OCI-LY1 (cell line): ENCODE results near the gene FAM111A.

Experiments
- H2AFZ ChIP-seq: fragments of 200-600 bp; sonication (generic), shearing (Covaris generic); 2 replicates; pipeline ENCODE4 v1.6.0; 2014; ENCODE audit warnings: antibody characterized with exemption, mild to moderate bottlenecking, low read length
- H3F3A ChIP-seq: fragments of 200-600 bp; sonication (generic), shearing (Covaris generic); 2 replicates; pipeline ENCODE4 v1.6.0; 2014; ENCODE audit warnings: mild to moderate bottlenecking, antibody characterized with exemption, low read length, moderate library complexity; ENCODE audit not compliant: insufficient read depth
- H3K27ac ChIP-seq: fragments of 200-600 bp; sonication (generic); 2 replicates; pipeline ENCODE4 v1.5.1; 2014; ENCODE audit warnings: low read length, mixed run types, mild to moderate bottlenecking, low read depth; ENCODE audit not compliant: poor library complexity, severe bottlenecking
- H3K27me3 ChIP-seq: fragments of 200-600 bp; sonication (generic); 2 replicates; pipeline ENCODE4 v1.6.0; 2014; ENCODE audit warnings: antibody characterized with exemption, mild to moderate bottlenecking, low read length, moderate library complexity; ENCODE audit not compliant: insufficient read depth
- H3K36me3 ChIP-seq: fragments of 200-600 bp; sonication (generic); 2 replicates; pipeline ENCODE4 v1.6.1; 2014; ENCODE audit warnings: mild to moderate bottlenecking, antibody characterized with exemption, low read length, moderate library complexity, mixed read lengths; ENCODE audit not compliant: insufficient read depth
- H3K4me1 ChIP-seq: fragments of 200-600 bp; sonication (generic); 2 replicates; pipeline ENCODE4 v1.5.1; 2014; ENCODE audit warnings: mild to moderate bottlenecking, low read length, moderate library complexity; ENCODE audit not compliant: insufficient read depth, severe bottlenecking
- H3K4me2 ChIP-seq: fragments of 200-600 bp; sonication (generic), shearing (Covaris generic); 2 replicates; pipeline ENCODE4 v1.6.1; 2014; ENCODE audit warnings: low read length
- H3K4me3 ChIP-seq: fragments of 200-600 bp; sonication (generic); 2 replicates; pipeline ENCODE4 v1.5.1; 2014; ENCODE audit warnings: low read length, low read depth, mild to moderate bottlenecking, mixed read lengths; ENCODE audit not compliant: poor library complexity, severe bottlenecking
- H3K79me2 ChIP-seq: fragments of 200-600 bp; shearing (Covaris generic); 2 replicates; pipeline ENCODE4 v1.6.1; 2016; ENCODE audit warnings: mixed run types, low read length, mixed read lengths; ENCODE audit not compliant: insufficient read depth
- H3K9ac ChIP-seq: fragments of 200-600 bp; sonication (generic), shearing (Covaris generic); 2 replicates; pipeline ENCODE4 v1.6.1; 2014; ENCODE audit warnings: mild to moderate bottlenecking, low read length, mixed read lengths
- H3K9me2 ChIP-seq: fragments of 200-600 bp; sonication (generic), shearing (Covaris generic); 2 replicates; pipeline ENCODE4 v1.6.1; 2014; ENCODE audit warnings: low read depth, mild to moderate bottlenecking, low read length, mixed read lengths
- H3K9me3 ChIP-seq: fragments of 200-600 bp; shearing (Covaris generic); 2 replicates; pipeline ENCODE4 v1.6.1; 2014; ENCODE audit warnings: low read length, mixed read lengths
- H4K20me1 ChIP-seq: fragments of 200-600 bp; sonication (generic), shearing (Covaris generic); 2 replicates; pipeline ENCODE4 v1.6.0; 2016; ENCODE audit warnings: mild to moderate bottlenecking, low read length; ENCODE audit not compliant: insufficient read depth
- CTCF ChIP-seq: fragments of 200-600 bp; sonication (generic), shearing (Covaris generic); IDR thresholded peaks from 2 replicates; pipeline ENCODE4 v1.5.1; 2017; ENCODE audit warnings: mild to moderate bottlenecking, antibody characterized with exemption, low read length, moderate library complexity, mixed read lengths
- EZH2 ChIP-seq: fragments of 200-600 bp; sonication (generic), shearing (Covaris generic); IDR thresholded peaks from 2 replicates; pipeline ENCODE4 v1.8.0; 2017; ENCODE audit warnings: borderline replicate concordance, mixed run types, mild to moderate bottlenecking, antibody characterized with exemption, low read length, moderate library complexity, mixed read lengths

The FAM111A gene

GRCh38 chr11:59164028-59164427, 21.4 kb downstream of the FAM111A start:
- H3K36me3 ChIP-seq, result no peaks in the 10 kb centered on the region
- no peaks in the 10 kb centered on the region for H4K20me1 ChIP-seq
- no peak overlapping the region for H3K4me3 ChIP-seq
- no peaks in the 10 kb centered on the region for H3K79me2 ChIP-seq
- no peak overlapping the region for H3K9ac ChIP-seq
- no peaks in the 10 kb centered on the region for H3K9me2 ChIP-seq
- no peaks in the 10 kb centered on the region for H3K27me3 ChIP-seq
- no peak overlapping the region for H3K4me2 ChIP-seq
- no peak overlapping the region for H2AFZ ChIP-seq
- H3K4me1 ChIP-seq, result no peaks in the 10 kb centered on the region
- no peak for TF ChIP-seq EZH2
- TF ChIP-seq CTCF, result no peak
- H3F3A ChIP-seq, result no peaks in the 10 kb centered on the region
- no peak overlapping the region for H3K27ac ChIP-seq
- H3K9me3 ChIP-seq, result no peaks in the 10 kb centered on the region

- no peaks in the 10 kb centered on the region for H3K79me2 ChIP-seq
- H3K9ac ChIP-seq, result peak within 1 kb of the TSS; percentile 73
- 0 out of 2 replicates have a peak, but pooled peaks cover 3% of the 10 kb centered on the region for H3F3A ChIP-seq
- TF ChIP-seq CTCF (peak; percentile 74), EZH2 (no peak)
- H3K4me3 ChIP-seq, result peak within 1 kb of the TSS; percentile 78
- H2AFZ ChIP-seq, result 0 out of 2 replicates have a peak within 1 kb of the TSS, but pooled peaks have one; percentile 42
- H3K27ac ChIP-seq, result peak within 1 kb of the TSS; percentile 17
- H3K4me1 ChIP-seq, result peaks cover 17% of the 10 kb centered on the region
- H3K36me3 ChIP-seq, result no peaks in the 10 kb centered on the region; the same call in 1 of the 2 replicates
- H4K20me1 ChIP-seq, result no peaks in the 10 kb centered on the region
- H3K9me3 ChIP-seq, result no peaks in the 10 kb centered on the region
- H3K4me2 ChIP-seq, result peak within 1 kb of the TSS; percentile 95
- no peaks in the 10 kb centered on the region for H3K27me3 ChIP-seq
- H3K9me2 ChIP-seq, result no peaks in the 10 kb centered on the region
Measured at GRCh38 chr11:59171508-59172322, 29.1 kb downstream of the FAM111A start, which contains the start of gene DTX4. DTX4 (plus strand) TSS chr11:59172132; CDS start chr11:59172596, 464 bp downstream.

DNA sequence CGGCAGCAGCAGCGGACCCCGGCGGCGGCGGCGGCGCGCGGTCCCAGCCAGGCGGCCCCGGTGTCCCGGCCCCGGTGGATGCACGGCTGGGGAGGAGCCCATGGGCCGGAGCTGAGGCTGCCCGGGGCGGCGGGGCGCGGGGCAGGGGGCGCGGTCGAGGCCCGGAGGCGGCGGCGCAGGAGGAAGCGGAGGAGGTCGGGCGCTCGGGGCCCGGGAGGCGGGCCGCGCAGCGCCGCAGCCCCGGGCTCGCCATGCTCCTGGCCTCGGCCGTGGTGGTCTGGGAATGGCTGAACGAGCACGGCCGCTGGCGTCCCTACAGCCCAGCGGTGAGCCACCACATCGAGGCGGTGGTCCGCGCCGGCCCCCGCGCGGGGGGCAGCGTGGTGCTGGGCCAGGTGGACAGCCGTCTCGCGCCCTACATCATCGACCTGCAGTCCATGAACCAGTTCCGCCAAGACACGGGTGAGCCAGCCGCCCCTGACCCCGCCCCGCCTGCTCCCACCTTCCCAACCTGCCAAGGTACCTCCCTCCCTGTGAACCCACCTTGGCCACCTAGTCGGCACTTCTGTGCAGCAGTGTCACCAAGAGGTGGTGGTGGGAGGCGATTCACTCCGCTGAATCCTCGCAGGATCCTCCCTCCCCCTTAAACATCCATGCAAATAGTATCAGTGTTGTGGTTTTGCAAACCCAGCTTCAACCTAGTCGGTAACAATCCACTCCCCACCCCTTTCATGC, 29.9 kb downstream of the FAM111A start:
- Histone ChIP-seq H3K27ac (no peak overlapping the region), H3K79me2 (no peaks in the 10 kb centered on the region)

More for the DNA sequence above, 29.9 kb downstream of the FAM111A start:
- Histone ChIP-seq H4K20me1 (no peaks in the 10 kb centered on the region), H3F3A (0 out of 2 replicates have a peak, but pooled peaks cover 3% of the 10 kb centered on the region), H3K36me3 (no peaks in the 10 kb centered on the region; the same call in 1 of the 2 replicates), H3K9ac (peak overlapping the region; percentile 58; the same call in 1 of the 2 replicates), H2AFZ (no peak overlapping the region), H3K27me3 (no peaks in the 10 kb centered on the region), H3K4me2 (peak overlapping the region; percentile 95), H3K9me2 (no peaks in the 10 kb centered on the region), H3K9me3 (no peaks in the 10 kb centered on the region), H3K4me3 (peak overlapping the region; percentile 78), H3K4me1 (peaks cover 17% of the 10 kb centered on the region)
- TF ChIP-seq CTCF, result no peak
- no peak for TF ChIP-seq EZH2
